Measurements from ENCODE around the gene LMLN. TPM values are rescaled to one million over a fixed set of nuclear protein-coding genes. Genes with fewer than 3 reads are reported as not detected.

LMLN gene
- polyA plus RNA-seq, 1 of the 3 experiments (the other 2 are of a cell fraction) = 7.4 TPM

GRCh38 chr3:197959500-197959890, 522 bp upstream of the LMLN start:
- H3K9ac ChIP-seq = peak overlapping the region; percentile 56
- H3K4me2 ChIP-seq = peak overlapping the region; percentile 80
- no peak for TF ChIP-seq FOSL2 (IDR thresholded peaks at IDR 0.05; ENCODE audit: borderline replicate concordance, low read depth)
- no peak for TF ChIP-seq GATA2 (CRISPR knock-in tag; IDR thresholded peaks at IDR 0.05)
- TF ChIP-seq POLR2AphosphoS5 (IDR thresholded peaks at IDR 0.05; ENCODE audit: low read depth, low read length) = no peak
- TF ChIP-seq TAF1 (IDR thresholded peaks at IDR 0.05; ENCODE audit: borderline replicate concordance, low read depth, low read length) = no peak
- peaks cover 18 to 25% of the 10 kb centered on the region in 2 experiments for H3K36me3 ChIP-seq (replicated peaks in 1 of 2; ENCODE audit: control insufficient read depth in 1 of 2, insufficient read depth in 2 of 2, low read length in 1 of 2)
- H3K9me3 ChIP-seq = no peaks in the 10 kb centered on the region
- H3K4me1 ChIP-seq (ENCODE audit: control insufficient read depth in 1 of 2, insufficient read depth in 2 of 2, low read depth in 1 of 2, low read length in 1 of 2) = peaks cover 7 to 8% of the 10 kb centered on the region in 2 experiments; a peak in 2 of 4 replicates
- POLR2A ChIA-PET = interaction anchor here (0.6 kb wide), 1 partner anchor 169 kb away, joined by 3 read pairs; the partner anchor contains the start of gene LRCH3
- H3K4me3 ChIP-seq (ENCODE audit: low read depth in 2 of 2, low read length in 1 of 2) = peak overlapping the region; percentile 73 to 75
- H3K27ac ChIP-seq (ENCODE audit: low read depth in 2 of 2, low read length in 1 of 2) = peak overlapping the region; percentile 50 to 66; a peak in 3 of 4 replicates
- no peak for DNase-seq
- H3K9me2 ChIP-seq = no peaks in the 10 kb centered on the region
- 35% methylated on average over 6 of the region's 6 CpGs for WGBS (ENCODE audit: low lambda C conversion rate)
- H3F3A ChIP-seq (replicated peaks; ENCODE audit: insufficient read depth) = peaks cover 37% of the 10 kb centered on the region
- CTCF ChIA-PET = interaction anchor here (0.8 to 1.0 kb wide), 2 partner anchors 9 to 16 kb away, joined by 3 to 4 read pairs; no protein-coding TSS in a partner anchor
- peaks cover 6% of the 10 kb centered on the region; the same call in 1 of the 2 replicates for H3K79me2 ChIP-seq (ENCODE audit: insufficient read depth)
- no peaks in the 10 kb centered on the region for H3K27me3 ChIP-seq (ENCODE audit: insufficient read depth)
- H2AFZ ChIP-seq (ENCODE audit: low read depth) = peak overlapping the region; percentile 75
- H4K20me1 ChIP-seq (ENCODE audit: insufficient read depth) = peaks cover 9% of the 10 kb centered on the region

- Histone ChIP-seq H4K20me1 (ENCODE audit: insufficient read depth) (no peaks in the 10 kb centered on the region), H3K4me1 (ENCODE audit: control insufficient read depth in 1 of 2, insufficient read depth in 2 of 2, low read depth in 1 of 2, low read length in 1 of 2) (peaks cover 7 to 8% of the 10 kb centered on the region in 2 experiments; a peak in 2 of 4 replicates), H3K9me3 (no peaks in the 10 kb centered on the region), H3K27ac (ENCODE audit: low read depth in 2 of 2, low read length in 1 of 2) (peak overlapping the region in 1 of 2 experiments; percentile 76; a peak in 2 of 4 replicates), H3K27me3 (ENCODE audit: insufficient read depth) (no peaks in the 10 kb centered on the region), H3K4me3 (ENCODE audit: low read depth in 2 of 2, low read length in 1 of 2) (peak overlapping the region; percentile 73 to 75), H3K4me2 (peak overlapping the region; percentile 80), H3K9me2 (no peaks in the 10 kb centered on the region), H3K9ac (peak overlapping the region; percentile 70), H3F3A (replicated peaks; ENCODE audit: insufficient read depth) (peaks cover 22% of the 10 kb centered on the region), H3K79me2 (ENCODE audit: insufficient read depth) (no peaks in the 10 kb centered on the region), H3K36me3 (replicated peaks in 1 of 2; ENCODE audit: control insufficient read depth in 1 of 2, insufficient read depth in 2 of 2, low read length in 1 of 2) (peaks cover 4 to 10% of the 10 kb centered on the region in 2 experiments), H2AFZ (ENCODE audit: low read depth) (peak overlapping the region; percentile 85)
- ChIA-PET CTCF (interaction anchor here (1.5 kb wide), 1 partner anchor 15 kb away, joined by 4 read pairs; no protein-coding TSS in a partner anchor), POLR2A (no interaction called here)
- WGBS (ENCODE audit: low lambda C conversion rate) = 17% methylated on average over 18 of the region's 23 CpGs
- TF ChIP-seq CTCF (IDR thresholded peaks at IDR 0.05) = no peak
- DNase-seq = no peak
These were observed 921 bp downstream of the LMLN start for GRCh38 chr3:197960694-197961581.

- Histone ChIP-seq H3K27me3 (ENCODE audit: insufficient read depth) (no peaks in the 10 kb centered on the region), H3K4me2 (peak overlapping the region; percentile 80; the same call in 1 of the 2 replicates), H4K20me1 (ENCODE audit: insufficient read depth) (no peaks in the 10 kb centered on the region), H3K9me2 (no peaks in the 10 kb centered on the region), H3K4me1 (ENCODE audit: control insufficient read depth in 1 of 2, insufficient read depth in 2 of 2, low read depth in 1 of 2, low read length in 1 of 2) (peaks cover 7 to 8% of the 10 kb centered on the region in 2 experiments; a peak in 2 of 4 replicates), H3F3A (replicated peaks; ENCODE audit: insufficient read depth) (peaks cover 16% of the 10 kb centered on the region), H3K27ac (ENCODE audit: low read depth in 2 of 2, low read length in 1 of 2) (no peak overlapping the region), H3K36me3 (replicated peaks in 1 of 2; ENCODE audit: control insufficient read depth in 1 of 2, insufficient read depth in 2 of 2, low read length in 1 of 2) (peaks cover 3 to 4% of the 10 kb centered on the region in 2 experiments), H3K9me3 (no peaks in the 10 kb centered on the region), H3K9ac (no peak overlapping the region), H3K4me3 (ENCODE audit: low read depth in 2 of 2, low read length in 1 of 2) (no peak overlapping the region; a peak in 1 of 4 replicates), H3K79me2 (ENCODE audit: insufficient read depth) (no peaks in the 10 kb centered on the region), H2AFZ (ENCODE audit: low read depth) (no peak overlapping the region)
- ChIA-PET POLR2A (no interaction called here), CTCF (interaction anchor here (1.2 to 1.5 kb wide), 2 partner anchors 15 to 71 kb away, joined by 3 to 4 read pairs; no protein-coding TSS in a partner anchor)
- no peak for DNase-seq
- 92% methylated on average over 9 of the region's 9 CpGs for WGBS (ENCODE audit: low lambda C conversion rate)
- TF ChIP-seq MEF2A (IDR thresholded peaks at IDR 0.05; ENCODE audit: borderline replicate concordance, low read depth) (no peak), NFIC (IDR thresholded peaks at IDR 0.05; ENCODE audit: borderline replicate concordance) (no peak), REST (IDR thresholded peaks at IDR 0.05; ENCODE audit: low read depth, low read length) (no peak), USF2 (IDR thresholded peaks at IDR 0.05; ENCODE audit: borderline replicate concordance, low read depth, low read length) (no peak), RXRA (IDR thresholded peaks at IDR 0.05; ENCODE audit: borderline replicate concordance, low read depth) (no peak)
These were observed 1.5 kb downstream of the LMLN start for GRCh38 chr3:197961582-197961945.

Data from SK-N-SH (cell line).